Stimulated activated CD8-positive, alpha-beta memory T cell treated with anti-CD3 and anti-CD28 coated beads, Interleukin-12 subunit alpha, Interleukin-12 subunit beta, amount 100 ng/mL, for 4 hours (primary cell): ENCODE measurements around the gene BRPF3.

Experiments used
- DNase-seq: peaks from one replicate; pipeline ENCODE4 v3.0.0-alpha.2; 2020; ENCODE audit warnings: low read depth

Gene BRPF3

GRCh38 chr6:36232172-36232571 lies 35.6 kb downstream of the BRPF3 start:
- no peak for DNase-seq

DNA sequence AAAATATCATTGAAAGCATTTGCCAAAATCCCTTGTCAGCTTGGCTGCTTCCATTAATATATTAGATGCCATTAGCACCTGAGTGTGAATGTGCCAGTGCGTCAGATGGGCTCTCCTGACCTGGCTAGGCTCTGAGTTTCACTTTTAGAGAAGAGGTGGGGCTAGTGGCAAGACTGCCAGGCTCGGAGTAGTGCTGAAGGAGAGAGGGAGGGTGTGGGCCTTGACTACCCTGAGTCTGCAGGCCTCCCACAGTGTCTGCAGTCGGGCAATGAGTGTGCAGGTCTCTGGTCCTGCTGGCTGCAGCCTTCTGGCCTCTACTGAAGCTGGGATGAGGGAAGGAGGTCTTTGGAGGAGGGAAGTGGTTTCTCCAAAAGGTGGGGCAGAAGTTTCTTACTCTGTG lies 38.8 kb downstream of the BRPF3 start:
- no peak for DNase-seq

GRCh38 chr6:36235862-36236261 lies 39.3 kb downstream of the BRPF3 start:
- no peak for DNase-seq

GRCh38 chr6:36239774-36240173 lies 43.2 kb downstream of the BRPF3 start:
- DNase-seq = no peak

GRCh38 chr6:36241728-36242127 lies 45.2 kb downstream of the BRPF3 start:
- no peak for DNase-seq

- DNase-seq = no peak
Measured at GRCh38 chr6:36242161-36242560, 45.6 kb downstream of the BRPF3 start.

GRCh38 chr6:36242626-36243025 lies 46.1 kb downstream of the BRPF3 start:
- DNase-seq = no peak

DNA sequence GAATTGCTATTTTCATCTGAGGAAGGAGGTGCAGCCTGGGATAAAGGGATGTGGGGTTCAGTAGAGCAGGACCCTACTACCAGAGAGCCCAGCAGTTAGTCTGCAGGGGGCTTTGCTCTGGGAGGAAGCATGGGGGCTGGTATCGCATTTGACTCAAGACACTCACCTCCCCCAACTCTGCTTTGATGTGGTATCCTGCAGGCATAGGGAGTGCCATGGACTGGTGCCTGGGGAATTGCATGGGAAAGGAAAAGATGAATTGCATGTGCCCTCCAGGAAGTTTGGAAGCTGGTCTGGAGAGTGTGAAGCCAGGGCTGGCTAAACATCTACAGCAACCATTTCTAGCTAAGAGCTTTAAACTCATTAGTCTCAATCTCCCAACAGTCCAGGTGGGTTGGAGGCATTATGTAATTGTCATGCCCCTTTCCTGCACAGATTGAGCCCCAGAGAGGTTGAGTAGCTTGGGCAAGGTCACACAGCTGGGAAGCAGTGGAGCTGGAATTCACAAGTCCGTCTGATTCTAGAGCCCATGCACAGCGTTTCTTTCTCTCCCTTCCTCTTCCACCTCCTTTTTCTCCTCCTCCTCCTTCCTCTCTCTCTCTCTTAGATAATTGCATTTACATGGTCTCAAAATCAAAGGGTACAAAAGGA lies 47.1 kb downstream of the BRPF3 start:
- no peak for DNase-seq

DNA sequence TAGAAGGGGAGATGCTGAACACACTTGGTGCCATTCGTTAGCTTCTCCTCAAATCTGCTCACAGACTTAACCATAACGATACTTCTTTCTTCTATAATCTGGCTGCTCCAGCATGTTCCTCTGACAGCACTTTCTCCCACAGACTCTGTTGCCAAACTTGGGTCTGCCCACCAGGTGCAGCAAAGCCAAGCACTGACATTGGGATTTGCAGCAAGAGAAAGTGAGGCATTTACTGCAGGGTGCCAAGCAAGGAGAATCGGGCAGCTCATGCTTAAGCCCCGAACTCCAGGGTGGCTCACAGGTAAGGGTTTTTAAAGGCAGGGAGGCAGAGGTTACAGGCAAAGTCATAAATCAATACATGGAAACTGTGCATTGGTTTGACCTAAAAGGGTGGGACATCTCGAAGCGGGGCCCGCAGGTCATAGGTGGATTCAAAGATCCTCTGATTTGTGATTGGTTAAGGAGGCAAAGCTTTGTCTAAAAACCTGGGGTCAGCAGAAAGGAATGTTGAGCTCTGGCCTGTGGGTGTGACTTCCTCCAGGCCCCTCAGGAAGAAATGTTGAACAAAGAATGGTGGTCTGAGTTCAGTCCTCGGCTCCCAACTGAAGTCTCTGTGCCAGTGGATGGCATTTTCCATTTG lies 48.2 kb downstream of the BRPF3 start:
- no peak for DNase-seq

DNA sequence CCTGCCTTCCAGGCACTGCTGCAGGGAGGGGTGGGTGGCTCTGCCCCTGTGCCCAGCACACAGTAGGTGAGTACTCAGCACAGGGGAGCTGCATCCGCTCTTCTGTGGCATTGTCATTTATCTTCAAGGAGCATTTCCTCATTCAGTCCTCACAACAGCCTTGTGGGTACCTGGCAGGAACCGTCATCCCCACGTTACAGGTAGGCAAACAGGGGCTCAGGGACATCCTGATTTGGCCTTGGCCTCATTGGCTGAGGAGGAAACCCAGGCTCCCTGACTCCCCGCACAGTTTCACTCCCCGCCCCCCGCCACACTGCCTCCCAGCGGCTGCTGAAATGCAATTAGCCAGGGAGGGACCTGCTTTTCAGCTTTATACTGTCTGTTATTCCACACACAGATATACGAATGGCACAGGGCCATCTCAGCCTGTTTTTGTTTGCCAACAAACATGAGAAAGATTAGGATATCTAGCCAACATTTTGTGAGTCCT lies 49.1 kb downstream of the BRPF3 start:
- DNase-seq = no peak

DNA sequence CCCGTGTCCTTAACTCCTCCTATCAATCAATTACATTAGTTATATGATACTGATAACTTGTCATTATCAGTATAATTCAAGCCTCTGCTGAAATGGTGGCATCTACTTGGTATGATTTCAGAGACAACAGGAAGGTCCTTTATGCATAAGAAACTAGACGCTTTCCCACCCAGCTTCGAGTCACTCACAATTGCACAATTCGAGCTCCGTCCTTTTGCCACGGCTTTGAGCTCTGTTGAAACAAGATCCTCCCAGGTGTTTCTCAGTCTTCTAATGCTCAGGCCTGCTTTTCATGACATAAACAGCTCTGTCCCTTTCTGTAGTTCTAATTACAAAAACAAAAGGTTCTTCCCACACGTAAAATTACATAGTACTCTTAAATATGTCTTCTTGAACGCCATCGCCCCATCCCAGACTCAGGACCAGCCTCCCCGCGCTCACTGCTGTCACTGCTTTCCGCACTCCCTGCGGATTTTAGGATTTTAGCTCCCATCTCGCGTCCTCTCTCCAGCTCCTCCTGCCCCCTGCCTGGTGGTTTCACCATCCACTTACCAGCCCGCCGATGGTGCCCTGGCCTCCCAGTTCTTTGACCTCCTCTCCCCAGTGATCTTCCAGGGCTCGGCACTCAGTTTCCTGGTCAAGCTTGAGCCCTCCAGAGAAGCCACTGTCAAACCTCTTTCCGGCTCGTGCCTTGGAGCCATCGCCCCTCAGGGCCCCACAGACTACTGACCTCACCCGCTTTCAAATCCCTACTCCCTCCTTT lies 50.1 kb downstream of the BRPF3 start:
- no peak for DNase-seq

- no peak for DNase-seq
Measured at GRCh38 chr6:36247693-36248092, 51.1 kb downstream of the BRPF3 start.

DNA sequence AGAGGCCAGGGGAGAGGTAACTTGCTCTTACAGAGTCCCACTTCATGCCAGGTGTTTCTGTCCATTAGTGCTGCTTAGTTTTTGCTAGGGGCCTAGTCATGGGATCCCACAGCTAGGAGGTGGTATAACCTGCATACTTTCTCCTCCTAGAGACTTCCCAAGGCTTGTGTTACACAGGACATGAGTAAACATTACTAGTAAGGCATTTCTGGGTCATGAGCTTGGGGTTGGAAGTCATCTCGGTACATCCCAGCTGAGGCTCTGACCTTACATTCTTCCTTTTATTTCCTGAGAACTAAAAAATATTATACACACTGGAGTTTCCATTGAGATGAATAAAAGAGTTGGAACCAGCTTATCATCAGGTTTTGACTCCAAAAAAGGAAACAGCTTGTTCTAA lies 52.4 kb downstream of the BRPF3 start:
- no peak for DNase-seq

DNA sequence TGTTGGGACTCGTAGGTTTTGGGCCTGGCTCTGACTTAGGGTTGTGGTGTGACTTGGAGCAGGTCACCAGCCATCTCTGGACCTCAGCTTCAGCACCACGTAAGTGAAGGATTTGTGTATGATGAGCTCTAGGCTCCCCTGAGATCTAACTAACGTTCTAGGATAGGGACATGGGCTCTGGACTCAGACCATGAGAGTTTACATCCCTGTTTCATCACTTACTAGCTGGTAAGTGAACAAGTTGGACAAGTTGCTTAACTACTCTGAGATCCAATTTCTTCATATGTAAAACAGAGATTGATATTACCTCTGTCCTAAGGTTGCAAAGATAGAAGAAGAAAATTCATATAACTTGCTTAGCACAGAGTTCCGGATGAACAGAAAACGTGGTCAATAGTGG lies 53.0 kb downstream of the BRPF3 start:
- DNase-seq = no peak

- DNase-seq = no peak
Measured at GRCh38 chr6:36252005-36252404, 55.5 kb downstream of the BRPF3 start.

GRCh38 chr6:36263390-36264000 lies 67.0 kb downstream of the BRPF3 start:
- DNase-seq = no peak

DNA sequence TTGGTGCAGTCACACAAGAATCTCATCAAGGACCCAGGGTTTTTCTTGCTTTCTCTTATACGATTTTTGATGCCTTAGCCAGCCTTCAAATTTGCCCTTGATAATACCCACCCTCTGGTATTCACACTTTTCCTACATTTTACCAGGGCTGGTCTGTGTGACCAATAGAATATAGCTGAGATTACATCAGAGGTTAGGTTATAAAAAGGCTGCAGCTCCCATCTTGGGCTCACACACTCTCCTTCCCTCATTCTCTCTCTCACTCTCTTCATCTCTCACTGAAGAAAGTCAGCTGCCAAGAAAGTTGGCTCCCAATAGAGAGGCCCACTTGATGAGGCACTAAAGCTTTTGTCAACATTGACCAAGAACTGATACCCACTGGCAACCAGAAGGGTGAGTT lies 69.2 kb downstream of the BRPF3 start:
- DNase-seq = no peak

GRCh38 chr6:36266913-36267644 lies 70.5 kb downstream of the BRPF3 start:
- no peak for DNase-seq

DNA sequence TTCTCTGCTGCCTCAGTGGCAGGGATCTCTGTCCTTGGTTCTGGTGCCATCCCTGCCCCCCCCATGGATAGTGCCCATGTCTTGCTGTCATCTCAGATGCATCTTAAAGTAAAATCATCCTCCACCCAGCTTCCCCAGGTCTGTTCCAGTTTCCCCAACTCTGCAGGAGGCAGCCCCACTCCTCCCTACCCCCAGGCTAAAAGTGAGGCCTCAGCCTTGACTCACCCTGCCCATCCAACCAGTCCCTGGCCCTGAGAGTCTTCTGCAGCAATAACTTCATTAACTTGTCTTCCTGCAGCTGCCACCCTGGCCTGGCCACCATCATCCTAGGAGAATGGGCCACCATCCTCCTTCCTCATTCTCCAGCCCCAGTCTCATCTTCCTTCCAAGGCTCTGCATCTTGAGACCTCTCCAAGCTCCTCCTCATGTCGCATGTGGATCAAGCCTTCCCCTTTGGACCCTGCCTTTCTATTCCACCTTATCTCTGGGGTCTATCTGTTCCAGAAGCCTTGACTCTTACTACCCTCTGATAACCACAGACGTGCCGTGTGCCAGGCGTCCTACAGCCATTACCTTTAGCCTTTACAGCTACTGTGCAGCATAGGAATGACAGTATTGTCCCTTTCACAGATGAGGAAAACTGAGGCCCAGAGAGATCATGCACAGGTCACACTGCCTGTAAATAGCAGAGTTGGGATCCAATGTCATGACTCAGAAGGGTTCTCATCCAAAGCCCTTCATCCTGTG lies 71.4 kb downstream of the BRPF3 start:
- no peak for DNase-seq

- no peak for DNase-seq
Measured at GRCh38 chr6:36268478-36269275, 72.1 kb downstream of the BRPF3 start.
